Measurements from ENCODE around the gene TBC1D22A. TPM values are rescaled to one million over a fixed set of nuclear protein-coding genes. Genes with fewer than 3 reads are reported as not detected.
"Not testable (repeated sequence)": the region's sequence is repeated elsewhere in the genome, so short reads cannot be mapped to it uniquely, and the experiment has no call there.

The TBC1D22A gene
- total RNA-seq, 1 donor: 17.7 TPM

- Histone ChIP-seq H3K4me3 (ENCODE audit: insufficient read depth, low read length) (no peak overlapping the region), H3K4me1 (ENCODE audit: insufficient read depth, low read length) (no peaks in the 10 kb centered on the region), H4K20me1 (ENCODE audit: insufficient read depth, low read length) (peaks cover 53% of the 10 kb centered on the region), H3K79me2 (ENCODE audit: insufficient read depth, low read length) (peaks cover 88% of the 10 kb centered on the region), H3K27me3 (ENCODE audit: insufficient read depth, low read length) (no peaks in the 10 kb centered on the region), H2AFZ (ENCODE audit: low read length) (no peak overlapping the region), H3K9me3 (ENCODE audit: low read depth, low read length) (no peaks in the 10 kb centered on the region), H3K4me2 (ENCODE audit: insufficient read depth, low read length) (no peak overlapping the region), H3K27ac (ENCODE audit: low read depth, low read length) (no peak overlapping the region), H3K36me3 (ENCODE audit: insufficient read depth, low read length) (no peaks in the 10 kb centered on the region)
- TF ChIP-seq, protein P1, sequence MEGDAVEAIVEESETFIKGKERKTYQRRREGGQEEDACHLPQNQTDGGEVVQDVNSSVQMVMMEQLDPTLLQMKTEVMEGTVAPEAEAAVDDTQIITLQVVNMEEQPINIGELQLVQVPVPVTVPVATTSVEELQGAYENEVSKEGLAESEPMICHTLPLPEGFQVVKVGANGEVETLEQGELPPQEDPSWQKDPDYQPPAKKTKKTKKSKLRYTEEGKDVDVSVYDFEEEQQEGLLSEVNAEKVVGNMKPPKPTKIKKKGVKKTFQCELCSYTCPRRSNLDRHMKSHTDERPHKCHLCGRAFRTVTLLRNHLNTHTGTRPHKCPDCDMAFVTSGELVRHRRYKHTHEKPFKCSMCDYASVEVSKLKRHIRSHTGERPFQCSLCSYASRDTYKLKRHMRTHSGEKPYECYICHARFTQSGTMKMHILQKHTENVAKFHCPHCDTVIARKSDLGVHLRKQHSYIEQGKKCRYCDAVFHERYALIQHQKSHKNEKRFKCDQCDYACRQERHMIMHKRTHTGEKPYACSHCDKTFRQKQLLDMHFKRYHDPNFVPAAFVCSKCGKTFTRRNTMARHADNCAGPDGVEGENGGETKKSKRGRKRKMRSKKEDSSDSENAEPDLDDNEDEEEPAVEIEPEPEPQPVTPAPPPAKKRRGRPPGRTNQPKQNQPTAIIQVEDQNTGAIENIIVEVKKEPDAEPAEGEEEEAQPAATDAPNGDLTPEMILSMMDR (IDR thresholded peaks at IDR 0.05; ENCODE audit: extremely low read depth, low read depth, low read length): no peak
- DNase-seq (ENCODE audit: insufficient read length, low spot score, missing footprints): no peak
These were observed 17.2 kb downstream of the TBC1D22A start for GRCh38 chr22:46779651-46780050.

DNA sequence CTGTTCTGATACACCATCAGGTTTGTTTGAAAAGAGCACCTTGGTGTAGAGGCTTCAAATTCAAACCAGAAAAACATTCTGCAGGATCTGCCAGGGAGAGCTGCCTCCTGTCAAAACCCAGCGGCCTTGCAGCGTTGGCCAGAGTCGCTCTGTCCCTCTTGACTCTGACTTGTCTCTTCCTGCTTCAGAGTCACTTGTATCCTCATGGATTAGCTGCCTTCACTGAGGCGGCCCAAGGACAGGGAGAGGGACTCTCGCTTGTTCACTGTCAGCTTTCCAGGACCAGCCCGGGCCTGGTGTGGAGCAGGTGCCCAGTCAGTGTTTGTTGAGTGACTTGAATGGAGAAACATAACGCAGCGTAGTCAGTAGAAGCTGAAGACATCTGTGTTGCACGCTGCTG lies 18.0 kb downstream of the TBC1D22A start:
- TF ChIP-seq, protein P1 (IDR thresholded peaks at IDR 0.05; ENCODE audit: extremely low read depth, low read depth, low read length): no peak
- no peak for DNase-seq (ENCODE audit: insufficient read length, low spot score, missing footprints)
- H4K20me1 ChIP-seq (ENCODE audit: insufficient read depth, low read length): peaks cover 50% of the 10 kb centered on the region

DNA sequence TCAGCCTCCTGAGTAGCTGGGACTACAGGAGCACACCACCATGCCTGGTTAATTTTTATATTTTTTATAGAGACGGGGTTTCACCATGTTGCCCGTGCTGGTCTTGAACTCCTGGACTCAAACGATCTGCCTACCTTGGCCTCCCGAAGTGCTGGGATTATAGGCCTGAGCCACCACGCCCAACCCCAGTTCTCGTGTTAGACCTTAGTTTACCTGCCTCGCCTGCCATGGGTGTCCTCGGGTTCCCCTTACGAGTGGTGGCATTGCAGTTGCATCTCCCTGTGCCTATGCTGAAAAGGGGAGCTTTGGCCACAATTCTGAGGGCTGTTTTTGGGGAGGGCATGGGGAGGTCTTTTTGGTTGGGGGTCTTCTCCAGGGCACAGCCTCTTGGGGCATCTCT lies 18.8 kb downstream of the TBC1D22A start:
- Histone ChIP-seq H3K79me2 (ENCODE audit: insufficient read depth, low read length) (peaks cover 87% of the 10 kb centered on the region), H3K4me2 (ENCODE audit: insufficient read depth, low read length) (no peak overlapping the region), H4K20me1 (ENCODE audit: insufficient read depth, low read length) (peaks cover 41% of the 10 kb centered on the region), H3K27ac (ENCODE audit: low read depth, low read length) (no peak overlapping the region), H3K36me3 (ENCODE audit: insufficient read depth, low read length) (no peaks in the 10 kb centered on the region), H3K4me1 (ENCODE audit: insufficient read depth, low read length) (no peaks in the 10 kb centered on the region), H3K27me3 (ENCODE audit: insufficient read depth, low read length) (no peaks in the 10 kb centered on the region), H2AFZ (ENCODE audit: low read length) (no peak overlapping the region), H3K4me3 (ENCODE audit: insufficient read depth, low read length) (no peak overlapping the region), H3K9me3 (ENCODE audit: low read depth, low read length) (no peaks in the 10 kb centered on the region)
- TF ChIP-seq, protein P1 (IDR thresholded peaks at IDR 0.05; ENCODE audit: extremely low read depth, low read depth, low read length): no peak
- DNase-seq (ENCODE audit: insufficient read length, low spot score, missing footprints): no peak

More for the DNA sequence above, 18.0 kb downstream of the TBC1D22A start:
- Histone ChIP-seq H2AFZ (ENCODE audit: low read length) (no peak overlapping the region), H3K27ac (ENCODE audit: low read depth, low read length) (no peak overlapping the region), H3K4me1 (ENCODE audit: insufficient read depth, low read length) (no peaks in the 10 kb centered on the region), H3K36me3 (ENCODE audit: insufficient read depth, low read length) (no peaks in the 10 kb centered on the region), H3K4me3 (ENCODE audit: insufficient read depth, low read length) (no peak overlapping the region), H3K4me2 (ENCODE audit: insufficient read depth, low read length) (no peak overlapping the region), H3K79me2 (ENCODE audit: insufficient read depth, low read length) (peaks cover 88% of the 10 kb centered on the region), H3K27me3 (ENCODE audit: insufficient read depth, low read length) (no peaks in the 10 kb centered on the region), H3K9me3 (ENCODE audit: low read depth, low read length) (no peaks in the 10 kb centered on the region)

DNA sequence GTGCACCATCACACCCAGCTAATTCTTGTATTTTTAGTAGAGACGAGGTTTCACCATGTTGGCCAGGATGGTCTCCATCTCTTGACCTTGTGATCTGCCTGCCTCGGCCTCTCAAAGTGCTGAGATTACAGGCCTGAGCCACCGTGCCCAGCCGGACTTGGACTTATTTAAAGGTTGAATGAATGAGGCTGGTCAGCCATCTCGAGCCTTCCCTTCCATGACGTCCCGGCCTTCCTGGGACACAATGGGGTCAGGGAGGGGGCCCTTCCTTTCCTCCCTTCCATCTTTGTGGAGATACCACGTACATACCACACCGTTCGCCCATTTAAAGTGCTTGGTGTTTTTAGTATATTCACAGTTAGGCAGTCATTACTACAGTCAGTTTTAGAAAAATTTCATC lies 19.8 kb downstream of the TBC1D22A start:
- H2AFZ ChIP-seq (ENCODE audit: low read length); H3K4me2 ChIP-seq (ENCODE audit: insufficient read depth, low read length); H3K4me3 ChIP-seq (ENCODE audit: insufficient read depth, low read length); DNase-seq (ENCODE audit: insufficient read length, low spot score, missing footprints); H3K36me3 ChIP-seq (ENCODE audit: insufficient read depth, low read length); H3K27ac ChIP-seq (ENCODE audit: low read depth, low read length); H3K9me3 ChIP-seq (ENCODE audit: low read depth, low read length); H3K4me1 ChIP-seq (ENCODE audit: insufficient read depth, low read length); H3K27me3 ChIP-seq (ENCODE audit: insufficient read depth, low read length): not testable (repeated sequence)
- peaks cover 34% of the 10 kb centered on the region for H4K20me1 ChIP-seq (ENCODE audit: insufficient read depth, low read length)
- H3K79me2 ChIP-seq (ENCODE audit: insufficient read depth, low read length): peaks cover 86% of the 10 kb centered on the region

Data from osteoblast (primary cell).